Measurements from ENCODE around the gene CYP2D6. TPM values are rescaled to one million over a fixed set of nuclear protein-coding genes. Genes with fewer than 3 reads are reported as not detected.

CYP2D6 gene
- total RNA-seq, 2 experiments from 2014 or later: 7.4 to 7.5 TPM

GRCh38 chr22:42078469-42079318 lies 51.9 kb downstream of the CYP2D6 start:
- TF ChIP-seq, protein P1, sequence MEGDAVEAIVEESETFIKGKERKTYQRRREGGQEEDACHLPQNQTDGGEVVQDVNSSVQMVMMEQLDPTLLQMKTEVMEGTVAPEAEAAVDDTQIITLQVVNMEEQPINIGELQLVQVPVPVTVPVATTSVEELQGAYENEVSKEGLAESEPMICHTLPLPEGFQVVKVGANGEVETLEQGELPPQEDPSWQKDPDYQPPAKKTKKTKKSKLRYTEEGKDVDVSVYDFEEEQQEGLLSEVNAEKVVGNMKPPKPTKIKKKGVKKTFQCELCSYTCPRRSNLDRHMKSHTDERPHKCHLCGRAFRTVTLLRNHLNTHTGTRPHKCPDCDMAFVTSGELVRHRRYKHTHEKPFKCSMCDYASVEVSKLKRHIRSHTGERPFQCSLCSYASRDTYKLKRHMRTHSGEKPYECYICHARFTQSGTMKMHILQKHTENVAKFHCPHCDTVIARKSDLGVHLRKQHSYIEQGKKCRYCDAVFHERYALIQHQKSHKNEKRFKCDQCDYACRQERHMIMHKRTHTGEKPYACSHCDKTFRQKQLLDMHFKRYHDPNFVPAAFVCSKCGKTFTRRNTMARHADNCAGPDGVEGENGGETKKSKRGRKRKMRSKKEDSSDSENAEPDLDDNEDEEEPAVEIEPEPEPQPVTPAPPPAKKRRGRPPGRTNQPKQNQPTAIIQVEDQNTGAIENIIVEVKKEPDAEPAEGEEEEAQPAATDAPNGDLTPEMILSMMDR (IDR thresholded peaks at IDR 0.05): no peak
- Histone ChIP-seq H3K36me3 (ENCODE audit: insufficient read depth, low read length) (peaks cover 20% of the 10 kb centered on the region), H3K27me3 (ENCODE audit: control insufficient read depth in 1 of 2, insufficient read depth in 2 of 2, low read length in 2 of 2) (no peaks in the 10 kb centered on the region), H3K9me3 (ENCODE audit: control insufficient read depth in 1 of 2, insufficient read depth in 1 of 2, low read length in 2 of 2) (no peaks in the 10 kb centered on the region), H3K27ac (ENCODE audit: low read depth in 1 of 2, low read length in 2 of 2) (peak overlapping the region; percentile 98 to 99), H3K4me3 (ENCODE audit: low read length) (peak overlapping the region; percentile 73), H3K4me1 (ENCODE audit: insufficient read depth, low read length) (peaks cover 59% of the 10 kb centered on the region)
- ChIA-PET POLR2A (interaction anchor here (0.7 to 4.5 kb wide), 15 partner anchors 9 to 777 kb away, joined by 3 to 161 read pairs (median 10); partner anchors contain the start of genes CCDC134, CENPM, NAGA and NDUFA6), CTCF (interaction anchor here (1.2 to 4.4 kb wide), 2 partner anchors 12 to 365 kb away, joined by 3 to 49 read pairs; partner anchors contain the start of gene NDUFA6)
- Mint-ChIP-seq H3K36me3 (ENCODE audit: low read depth) (peaks cover 28% of the 10 kb centered on the region), H3K27ac (peak overlapping the region; percentile 97), H3K4me1 (ENCODE audit: low read depth) (peaks cover 54% of the 10 kb centered on the region), H3K4me3 (peak overlapping the region; percentile 93), H3K27me3 (no peaks in the 10 kb centered on the region), H3K9me3 (no peaks in the 10 kb centered on the region)
- DNase-seq (peak in 4 of 14 experiments; percentile 8 to 31 (median 16)), ATAC-seq (ENCODE audit: poor library complexity) (no peak)
- intact Hi-C loops (cut with DNase I, micrococcal nuclease): loop anchor here (1.0 to 10.0 kb wide), 4 partner anchors 12 to 536 kb away; partner anchors contain the start of genes NDUFA6 (in 1 of the 2) and POLDIP3 (in 1 of the 2)

- Mint-ChIP-seq H3K27ac (peak overlapping the region; percentile 97), H3K27me3 (no peaks in the 10 kb centered on the region), H3K4me1 (ENCODE audit: low read depth) (peaks cover 60% of the 10 kb centered on the region), H3K36me3 (ENCODE audit: low read depth) (peaks cover 19% of the 10 kb centered on the region), H3K4me3 (peak overlapping the region; percentile 20), H3K9me3 (no peaks in the 10 kb centered on the region)
- peaks cover 9% of the 10 kb centered on the region for H3K36me3 ChIP-seq (ENCODE audit: insufficient read depth, low read length)
- ATAC-seq (ENCODE audit: poor library complexity): no peak
- DNase-seq: no peak
- no peaks in the 10 kb centered on the region for H3K9me3 ChIP-seq (ENCODE audit: control insufficient read depth in 1 of 2, insufficient read depth in 1 of 2, low read length in 2 of 2)
- ChIA-PET CTCF (interaction anchor here (3.1 kb wide), 1 partner anchor 13 kb away, joined by 11 read pairs; the partner anchor contains the start of gene NDUFA6), POLR2A (interaction anchor here (1.4 to 4.5 kb wide), 3 partner anchors 8 to 277 kb away, joined by 4 to 161 read pairs (median 43); partner anchors contain the start of genes CCDC134, NAGA and NDUFA6)
- intact Hi-C loops (cut with DNase I, micrococcal nuclease): loop anchor here (5.0 to 10.0 kb wide), 3 partner anchors 365 to 537 kb away; partner anchors contain the start of gene POLDIP3 (in 1 of the 2)
- H3K27me3 ChIP-seq (ENCODE audit: control insufficient read depth in 1 of 2, insufficient read depth in 2 of 2, low read length in 2 of 2): no peaks in the 10 kb centered on the region
- peaks cover 63% of the 10 kb centered on the region for H3K4me1 ChIP-seq (ENCODE audit: insufficient read depth, low read length)
- no peak overlapping the region for H3K4me3 ChIP-seq (ENCODE audit: low read length)
- no peak overlapping the region for H3K27ac ChIP-seq (ENCODE audit: low read depth in 1 of 2, low read length in 2 of 2)
- TF ChIP-seq, protein P1 (IDR thresholded peaks at IDR 0.05): no peak
These were observed 53.0 kb downstream of the CYP2D6 start for GRCh38 chr22:42077486-42078125.

DNA sequence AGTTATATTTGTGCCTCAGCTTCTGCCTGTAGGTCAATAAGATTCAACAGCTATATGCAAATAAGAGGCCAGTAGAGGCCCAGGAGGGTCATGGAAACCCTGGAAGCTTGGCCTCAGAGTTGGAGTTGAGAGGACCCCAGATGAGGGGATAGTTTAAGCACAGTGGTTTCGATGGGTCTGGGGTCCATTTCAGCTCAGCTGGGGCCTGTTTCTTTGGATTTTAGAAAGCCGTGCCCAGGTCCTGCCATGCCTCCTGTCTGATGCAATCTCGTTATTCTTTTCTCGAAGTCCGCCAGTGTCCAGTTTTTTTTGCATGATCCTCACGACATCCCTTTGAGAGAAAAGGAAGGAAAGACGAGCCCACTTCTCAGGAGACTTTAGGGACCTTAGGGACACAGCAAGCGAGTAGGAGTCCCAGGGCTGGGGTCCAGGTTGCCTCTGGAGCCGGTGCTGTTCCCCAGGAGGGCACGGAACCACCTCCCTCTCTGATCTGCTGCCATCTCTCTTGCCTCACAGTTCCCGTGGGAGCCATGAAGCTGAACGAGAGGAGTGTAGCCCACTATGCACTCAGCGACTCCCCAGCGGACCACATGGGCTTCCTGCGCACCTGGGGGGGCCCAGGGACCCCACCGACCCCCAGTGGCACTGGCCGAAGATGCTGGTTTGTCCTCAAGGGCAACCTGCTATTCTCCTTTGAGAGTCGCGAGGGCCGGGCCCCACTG lies 53.7 kb downstream of the CYP2D6 start:
- CTCF ChIA-PET: interaction anchor here (3.1 kb wide), 1 partner anchor 13 kb away, joined by 11 read pairs; the partner anchor contains the start of gene NDUFA6
- Mint-ChIP-seq H3K27ac (no peak overlapping the region), H3K4me1 (ENCODE audit: low read depth) (peaks cover 57% of the 10 kb centered on the region), H3K4me3 (peak overlapping the region; percentile 25), H3K27me3 (no peaks in the 10 kb centered on the region), H3K9me3 (no peaks in the 10 kb centered on the region), H3K36me3 (ENCODE audit: low read depth) (peaks cover 14% of the 10 kb centered on the region)
- no peaks in the 10 kb centered on the region for H3K27me3 ChIP-seq (ENCODE audit: control insufficient read depth in 1 of 2, insufficient read depth in 2 of 2, low read length in 2 of 2)
- intact Hi-C loops (cut with DNase I, micrococcal nuclease): loop anchor here (5.0 to 10.0 kb wide), 3 partner anchors 365 to 538 kb away; partner anchors contain the start of gene POLDIP3 (in 1 of the 2)
- peaks cover 3% of the 10 kb centered on the region for H3K36me3 ChIP-seq (ENCODE audit: insufficient read depth, low read length)
- ATAC-seq (ENCODE audit: poor library complexity): no peak
- no peaks in the 10 kb centered on the region for H3K9me3 ChIP-seq (ENCODE audit: control insufficient read depth in 1 of 2, insufficient read depth in 1 of 2, low read length in 2 of 2)
- H3K4me1 ChIP-seq (ENCODE audit: insufficient read depth, low read length): peaks cover 62% of the 10 kb centered on the region
- TF ChIP-seq, protein P1 (IDR thresholded peaks at IDR 0.05): no peak
- no peak overlapping the region for H3K4me3 ChIP-seq (ENCODE audit: low read length)
- DNase-seq: no peak
- POLR2A ChIA-PET: no interaction called here
- no peak overlapping the region for H3K27ac ChIP-seq (ENCODE audit: low read depth in 1 of 2, low read length in 2 of 2)

All from CD4-positive, alpha-beta T cell (primary cell).